ENCODE results near the gene ZNF302.

The ZNF302 gene

GRCh38 chr19:34732612-34733211, 55.2 kb downstream of the ZNF302 start:
- DNase-seq (ENCODE audit: low spot score): no peak

GRCh38 chr19:34733266-34733745, 55.8 kb downstream of the ZNF302 start:
- no peak for DNase-seq (ENCODE audit: low spot score)

- peak; percentile 95 for DNase-seq (ENCODE audit: low spot score)
These were observed 56.5 kb downstream of the ZNF302 start, which contains the start of gene ZNF181 for GRCh38 chr19:34733746-34734536. ZNF181 (plus strand) TSS chr19:34734243; CDS start chr19:34735038, 795 bp downstream.

- peak; percentile 80 for DNase-seq (ENCODE audit: low spot score)
These were observed 57.1 kb downstream of the ZNF302 start for GRCh38 chr19:34734537-34735103.
